ENCODE results near the gene ZBTB44. TPM values are rescaled to one million over a fixed set of nuclear protein-coding genes. Genes with fewer than 3 reads are reported as not detected.

Gene ZBTB44
- total and polyA plus RNA-seq, 4 donors = 4.7 to 33.9 (median 17.0) TPM

GRCh38 chr11:130189492-130190210 lies 125.1 kb downstream of the ZBTB44 start:
- Histone ChIP-seq H3K9ac (ENCODE audit: low read depth in 1 of 2, low read length in 2 of 2) (no peak overlapping the region), H3K36me3 (ENCODE audit: control insufficient read depth in 4 of 4, insufficient read depth in 3 of 4, low read depth in 1 of 4, low read length in 3 of 4) (no peaks in the 10 kb centered on the region), H3K4me1 (ENCODE audit: control insufficient read depth in 4 of 4, insufficient read depth in 4 of 4, low read length in 3 of 4) (peaks cover 0 to 15% (median 7%) of the 10 kb centered on the region in 4 donors), H3K4me3 (ENCODE audit: low read depth in 1 of 3, low read length in 3 of 3) (no peak overlapping the region), H3K27me3 (ENCODE audit: control insufficient read depth in 4 of 4, insufficient read depth in 4 of 4, low read length in 3 of 4) (no peaks in the 10 kb centered on the region), H3K27ac (ENCODE audit: low read depth in 1 of 2, low read length in 2 of 2) (no peak overlapping the region), H3K9me3 (ENCODE audit: control insufficient read depth in 4 of 4, low read length in 3 of 4) (no peaks in the 10 kb centered on the region)
- no peak for DNase-seq (ENCODE audit: low spot score)
- 79% methylated on average over 32 of the region's 32 CpGs for WGBS
- peak in 1 of 2 donors; percentile 51 for TF ChIP-seq HNF4A (conservative IDR thresholded peaks at IDR 0.05)
- no peak for TF ChIP-seq ATF3 (IDR thresholded peaks at IDR 0.05)

GRCh38 chr11:130188585-130189347 lies 126.0 kb downstream of the ZBTB44 start:
- Histone ChIP-seq H3K27ac (ENCODE audit: low read depth in 1 of 2, low read length in 2 of 2) (no peak overlapping the region), H3K27me3 (ENCODE audit: control insufficient read depth in 4 of 4, insufficient read depth in 4 of 4, low read length in 3 of 4) (no peaks in the 10 kb centered on the region), H3K4me1 (ENCODE audit: control insufficient read depth in 4 of 4, insufficient read depth in 4 of 4, low read length in 3 of 4) (peaks cover 0 to 15% (median 7%) of the 10 kb centered on the region in 4 donors), H3K9me3 (ENCODE audit: control insufficient read depth in 4 of 4, low read length in 3 of 4) (no peaks in the 10 kb centered on the region), H3K9ac (ENCODE audit: low read depth in 1 of 2, low read length in 2 of 2) (no peak overlapping the region), H3K4me3 (ENCODE audit: low read depth in 1 of 3, low read length in 3 of 3) (no peak overlapping the region), H3K36me3 (ENCODE audit: control insufficient read depth in 4 of 4, insufficient read depth in 3 of 4, low read depth in 1 of 4, low read length in 3 of 4) (no peaks in the 10 kb centered on the region)
- TF ChIP-seq REST (IDR thresholded peaks at IDR 0.05) (no peak), HNF4A (conservative IDR thresholded peaks at IDR 0.05) (no peak), YY1 (IDR thresholded peaks at IDR 0.05) (no peak), JUND (IDR thresholded peaks at IDR 0.05) (no peak), SP1 (IDR thresholded peaks at IDR 0.05) (no peak), RAD21 (IDR thresholded peaks at IDR 0.05) (no peak)
- DNase-seq (ENCODE audit: low spot score) = no peak
- WGBS = 84% methylated on average over 19 of the region's 19 CpGs

- no peak overlapping the region for H3K27ac ChIP-seq (ENCODE audit: low read depth in 1 of 2, low read length in 2 of 2)
- H3K4me1 ChIP-seq (ENCODE audit: control insufficient read depth in 4 of 4, insufficient read depth in 4 of 4, low read length in 3 of 4) = peaks cover 0 to 13% (median 4%) of the 10 kb centered on the region in 4 donors
- H3K27me3 ChIP-seq (ENCODE audit: control insufficient read depth in 4 of 4, insufficient read depth in 4 of 4, low read length in 3 of 4) = no peaks in the 10 kb centered on the region
- no peaks in the 10 kb centered on the region for H3K9me3 ChIP-seq (ENCODE audit: control insufficient read depth in 4 of 4, low read length in 3 of 4)
- DNase-seq (ENCODE audit: low spot score) = no peak
- no peak overlapping the region for H3K9ac ChIP-seq (ENCODE audit: low read depth in 1 of 2, low read length in 2 of 2)
- H3K4me3 ChIP-seq (ENCODE audit: low read depth in 1 of 3, low read length in 3 of 3) = no peak overlapping the region
- no peak for TF ChIP-seq MAX (IDR thresholded peaks at IDR 0.05)
- no peak for TF ChIP-seq YY1 (IDR thresholded peaks at IDR 0.05)
- no peak for TF ChIP-seq FOXA1 (IDR thresholded peaks at IDR 0.05)
- no peak for TF ChIP-seq GABPA (IDR thresholded peaks at IDR 0.05 in 1 of 2, conservative IDR thresholded peaks at IDR 0.05 in 1 of 2)
- no peak for TF ChIP-seq FOXA2 (IDR thresholded peaks at IDR 0.05)
- TF ChIP-seq EGR1 (IDR thresholded peaks at IDR 0.05; ENCODE audit: low read depth in 2 of 2) = no peak
- no peak for TF ChIP-seq NR2F2 (IDR thresholded peaks at IDR 0.05)
- no peak for TF ChIP-seq RAD21 (IDR thresholded peaks at IDR 0.05)
- no peak for TF ChIP-seq TAF1 (conservative IDR thresholded peaks at IDR 0.05)
- no peak for TF ChIP-seq ATF3 (IDR thresholded peaks at IDR 0.05)
- no peak for TF ChIP-seq CTCF (IDR thresholded peaks at IDR 0.05; ENCODE audit: low read depth, low read length, missing input control)
- no peak for TF ChIP-seq HNF4G (IDR thresholded peaks at IDR 0.05)
- no peak for TF ChIP-seq JUND (IDR thresholded peaks at IDR 0.05)
- no peak for TF ChIP-seq ZBTB33 (IDR thresholded peaks at IDR 0.05)
- H3K36me3 ChIP-seq (ENCODE audit: control insufficient read depth in 4 of 4, insufficient read depth in 3 of 4, low read depth in 1 of 4, low read length in 3 of 4) = no peaks in the 10 kb centered on the region
- 95% methylated on average over 14 of the region's 14 CpGs for WGBS
Measured at GRCh38 chr11:130188047-130188446, 126.7 kb downstream of the ZBTB44 start.
